Uterus (tissue), 2 donors: ENCODE data around the gene BMP8A.
"Not testable (repeated sequence)": the region's sequence is repeated elsewhere in the genome, so short reads cannot be mapped to it uniquely, and the experiment has no call there.

Experiments
- CTCF ChIP-seq, 4 experiments: fragments of 200-600 bp in 2 of 4; fragments of 450-650 bp in 2 of 4; sonication (generic) in 2 of 4; IDR thresholded peaks; one replicate each; pipeline ENCODE4 v1.5.1; 2016 to 2019; ENCODE audit warnings: antibody characterized with exemption in 4 of 4, mild to moderate bottlenecking in 2 of 4, moderate library complexity in 1 of 4
- POLR2A ChIP-seq, 2 donors: fragments of 450-650 bp; IDR thresholded peaks; one replicate each; pipeline ENCODE4 v1.6.1; 2016; ENCODE audit warnings: antibody characterized with exemption in 2 of 2, mild to moderate bottlenecking in 1 of 2, moderate library complexity in 1 of 2

- TF ChIP-seq POLR2A, CTCF (IDR thresholded peaks at IDR 0.05): not testable (repeated sequence)
Observed at GRCh38 chr1:39522221-39522620, 30.8 kb downstream of the BMP8A start.
